Suprapubic skin (tissue), 4 donors: Measurements from ENCODE around the gene CDKN2D. TPM values are rescaled to one million over a fixed set of nuclear protein-coding genes. Genes with fewer than 3 reads are reported as not detected.

Experiments
- DNase-seq, 2 donors: peaks; one replicate each; pipeline ENCODE4 v3.0.0-alpha.2; 2019; ENCODE audit warnings: low spot score in 2 of 2
- H3K27ac ChIP-seq: fragments of 200-600 bp; sonication (generic); one replicate; pipeline ENCODE4 v1.5.1; 2019
- H3K27me3 ChIP-seq: fragments of 200-600 bp; sonication (generic); one replicate; pipeline ENCODE4 v1.5.1; 2019
- H3K36me3 ChIP-seq: fragments of 200-600 bp; sonication (generic); one replicate; pipeline ENCODE4 v1.5.1; 2019
- H3K4me1 ChIP-seq: fragments of 200-600 bp; sonication (generic); one replicate; pipeline ENCODE4 v1.5.1; 2019
- H3K4me3 ChIP-seq: fragments of 200-600 bp; sonication (generic); one replicate; pipeline ENCODE4 v1.5.1; 2019; ENCODE audit warnings: mild to moderate bottlenecking
- H3K9me3 ChIP-seq: fragments of 200-600 bp; sonication (generic); one replicate; pipeline ENCODE4 v1.5.1; 2019
- EP300 ChIP-seq: sonication (generic); formaldehyde crosslinking; IDR thresholded peaks from one replicate; pipeline ENCODE4 v1.6.1; 2017; ENCODE audit warnings: antibody characterized with exemption
- POLR2A ChIP-seq, 2 donors: fragments of 450-650 bp; IDR thresholded peaks; one replicate each; pipeline ENCODE4 v1.6.1; 2017; ENCODE audit warnings: antibody characterized with exemption in 2 of 2, mild to moderate bottlenecking in 2 of 2, moderate library complexity in 2 of 2
- POLR2AphosphoS5 ChIP-seq, 3 donors: sonication (generic); formaldehyde crosslinking; IDR thresholded peaks; one replicate each; pipeline ENCODE4 v1.6.1; 2017; ENCODE audit warnings: antibody characterized with exemption in 3 of 3
- WGBS: methylation state at CpG from one replicate; pipeline ENCODE4 v1.1.5; 2018; 5-methylcytosine and 5-hydroxymethylcytosine counted together
- total RNA-seq, 4 donors: library from RNA; depleted of rRNA; stranded (reverse); fragments of >200 nt; gene quantifications; one replicate each; pipeline ENCODE4 v1.1.0, GENCODE V29; 2016
- TF ChIP-seq, protein P1 (sequence below), 2 donors: fragments of 200-600 bp in 1 of 2; fragments of 450-650 bp in 1 of 2; sonication (generic) in 1 of 2; IDR thresholded peaks; one replicate each; pipeline ENCODE4 v1.5.1; 2016 to 2019; ENCODE audit warnings: antibody characterized with exemption in 2 of 2, mild to moderate bottlenecking in 1 of 2, moderate library complexity in 1 of 2

The CDKN2D gene
- total RNA-seq, 4 donors from 2014 or later, result 8.9 to 11.6 (median 10.3) TPM

DNA sequence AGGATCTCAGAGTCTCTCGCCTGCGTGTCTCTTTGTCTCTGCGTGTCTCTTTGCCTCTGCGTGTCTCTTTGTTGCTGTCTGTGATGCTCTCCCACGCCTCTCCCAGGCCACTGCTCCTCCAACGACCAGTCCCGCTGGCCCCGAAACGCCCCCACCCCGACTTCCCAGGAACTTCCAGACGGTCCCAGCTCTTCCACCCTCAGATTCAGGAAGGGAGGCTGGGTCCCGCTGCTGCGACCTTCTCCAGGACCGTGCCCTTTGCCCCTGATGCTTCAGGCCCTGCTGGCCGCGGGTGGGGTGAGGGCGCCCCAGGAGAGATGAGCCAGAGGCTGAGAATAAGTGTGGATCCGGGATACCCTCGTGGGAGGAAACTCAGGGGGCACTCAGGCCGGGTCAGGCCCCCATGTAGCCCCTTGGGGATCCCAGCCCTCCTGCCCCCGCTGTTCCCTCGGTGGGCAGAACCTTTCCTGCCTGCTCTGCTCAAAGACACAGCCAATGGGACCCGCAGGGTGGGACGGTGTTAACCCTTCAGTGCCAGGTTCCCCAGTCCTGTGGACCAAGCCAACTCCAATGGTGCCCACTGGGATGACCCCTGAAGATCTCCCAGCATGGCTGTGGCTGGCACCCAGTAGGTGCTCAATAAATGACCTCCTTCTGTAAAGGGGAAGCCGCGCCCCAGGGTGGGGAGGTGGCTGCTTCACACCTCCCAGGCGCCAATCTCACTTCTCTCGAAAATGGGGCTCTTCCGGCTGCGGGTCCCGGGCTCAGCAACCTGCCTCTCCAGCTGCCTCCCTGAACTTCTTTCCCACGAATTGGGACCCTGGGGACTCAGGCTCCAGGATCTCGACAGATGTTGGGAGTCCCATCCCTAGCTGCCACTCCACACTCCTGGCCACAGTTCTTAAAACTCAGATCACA is 50.1 kb downstream of the CDKN2D start:
- TF ChIP-seq, protein P1, sequence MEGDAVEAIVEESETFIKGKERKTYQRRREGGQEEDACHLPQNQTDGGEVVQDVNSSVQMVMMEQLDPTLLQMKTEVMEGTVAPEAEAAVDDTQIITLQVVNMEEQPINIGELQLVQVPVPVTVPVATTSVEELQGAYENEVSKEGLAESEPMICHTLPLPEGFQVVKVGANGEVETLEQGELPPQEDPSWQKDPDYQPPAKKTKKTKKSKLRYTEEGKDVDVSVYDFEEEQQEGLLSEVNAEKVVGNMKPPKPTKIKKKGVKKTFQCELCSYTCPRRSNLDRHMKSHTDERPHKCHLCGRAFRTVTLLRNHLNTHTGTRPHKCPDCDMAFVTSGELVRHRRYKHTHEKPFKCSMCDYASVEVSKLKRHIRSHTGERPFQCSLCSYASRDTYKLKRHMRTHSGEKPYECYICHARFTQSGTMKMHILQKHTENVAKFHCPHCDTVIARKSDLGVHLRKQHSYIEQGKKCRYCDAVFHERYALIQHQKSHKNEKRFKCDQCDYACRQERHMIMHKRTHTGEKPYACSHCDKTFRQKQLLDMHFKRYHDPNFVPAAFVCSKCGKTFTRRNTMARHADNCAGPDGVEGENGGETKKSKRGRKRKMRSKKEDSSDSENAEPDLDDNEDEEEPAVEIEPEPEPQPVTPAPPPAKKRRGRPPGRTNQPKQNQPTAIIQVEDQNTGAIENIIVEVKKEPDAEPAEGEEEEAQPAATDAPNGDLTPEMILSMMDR (IDR thresholded peaks at IDR 0.05), result no peak
- TF ChIP-seq POLR2A (IDR thresholded peaks at IDR 0.05) (no peak), EP300 (no peak), POLR2AphosphoS5 (IDR thresholded peaks at IDR 0.05) (no peak)
- Histone ChIP-seq H3K4me1 (peaks cover 57% of the 10 kb centered on the region), H3K9me3 (no peaks in the 10 kb centered on the region), H3K4me3 (peak overlapping the region; percentile 58), H3K27ac (peak overlapping the region; percentile 78), H3K27me3 (peaks cover 58% of the 10 kb centered on the region), H3K36me3 (peaks cover 11% of the 10 kb centered on the region)
- 14% methylated on average over 18 of the region's 33 CpGs for WGBS
- no peak for DNase-seq

- peaks cover 66% of the 10 kb centered on the region for H3K27me3 ChIP-seq
- H3K4me1 ChIP-seq, result peaks cover 57% of the 10 kb centered on the region
- TF ChIP-seq POLR2AphosphoS5 (IDR thresholded peaks at IDR 0.05) (no peak), POLR2A (IDR thresholded peaks at IDR 0.05) (no peak), EP300 (no peak)
- TF ChIP-seq, protein P1 (IDR thresholded peaks at IDR 0.05), result no peak
- peaks cover 13% of the 10 kb centered on the region for H3K36me3 ChIP-seq
- H3K9me3 ChIP-seq, result no peaks in the 10 kb centered on the region
- peak overlapping the region; percentile 58 for H3K4me3 ChIP-seq
- DNase-seq, result no peak
- H3K27ac ChIP-seq, result peak overlapping the region; percentile 78
- WGBS, result 3% methylated on average over 13 of the region's 27 CpGs
Observed at GRCh38 chr19:10517760-10518443, 50.9 kb downstream of the CDKN2D start.

GRCh38 chr19:10517361-10517759 is 51.4 kb downstream of the CDKN2D start, which contains the start of gene S1PR5:
TSS of gene S1PR5 (minus strand) at chr19:10517447. CDS start at chr19:10515011, 2,436 bp downstream.
- DNase-seq, result no peak
- Histone ChIP-seq H3K4me1 (peaks cover 56% of the 10 kb centered on the region), H3K9me3 (no peaks in the 10 kb centered on the region), H3K27ac (peak within 1 kb of the TSS; percentile 78), H3K36me3 (peaks cover 13% of the 10 kb centered on the region), H3K4me3 (peak within 1 kb of the TSS; percentile 58), H3K27me3 (peaks cover 67% of the 10 kb centered on the region)
- WGBS, result no CpG with 5 or more reads among the region's 39 CpGs
- TF ChIP-seq, protein P1 (IDR thresholded peaks at IDR 0.05), result no peak
- no peak for TF ChIP-seq EP300
- TF ChIP-seq POLR2AphosphoS5 (IDR thresholded peaks at IDR 0.05), result no peak
- TF ChIP-seq POLR2A (IDR thresholded peaks at IDR 0.05), result no peak

GRCh38 chr19:10516671-10517286 is 52.0 kb downstream of the CDKN2D start:
- H3K27ac ChIP-seq, result peak overlapping the region; percentile 78

More at GRCh38 chr19:10516671-10517286, 52.0 kb downstream of the CDKN2D start:
- Histone ChIP-seq H3K4me1 (peaks cover 52% of the 10 kb centered on the region), H3K36me3 (peaks cover 13% of the 10 kb centered on the region), H3K4me3 (peak overlapping the region; percentile 58), H3K9me3 (no peaks in the 10 kb centered on the region), H3K27me3 (peaks cover 64% of the 10 kb centered on the region)
- DNase-seq, result no peak
- WGBS, result 38% methylated on average over 9 of the region's 10 CpGs
- no peak for TF ChIP-seq EP300
- TF ChIP-seq POLR2AphosphoS5 (IDR thresholded peaks at IDR 0.05), result no peak
- TF ChIP-seq POLR2A (IDR thresholded peaks at IDR 0.05), result no peak
- TF ChIP-seq, protein P1 (IDR thresholded peaks at IDR 0.05), result no peak

Other genes with a start within 250 kb of the CDKN2D start
- gene RAVER1, start 235.4 kb downstream of the CDKN2D start, total RNA-seq, result 10 to 100 TPM; 18.4 to 27.8 (median 24.8) TPM
- gene ICAM3, start 229.4 kb downstream of the CDKN2D start, total RNA-seq, result 1 to 10 TPM; 3.1 to 4.5 (median 3.8) TPM
- 100 to 1,000 TPM in 2 of 4 donors, 10 to 100 TPM in 2; 80.4 to 200 (median 124) TPM for gene TYK2, start 188.4 kb downstream of the CDKN2D start, total RNA-seq
- 100 to 1,000 TPM in 3 of 4 donors, 10 to 100 TPM in 1; 91.7 to 178 (median 109) TPM for gene CDC37, start 165.4 kb downstream of the CDKN2D start, total RNA-seq
- 1 to 10 TPM; 3.7 to 7.9 (median 5.6) TPM for gene PDE4A, start 148.4 kb downstream of the CDKN2D start, total RNA-seq
- gene KEAP1, start 65.6 kb downstream of the CDKN2D start, total RNA-seq, result 10 to 100 TPM; 44.3 to 75.8 (median 69.9) TPM
- 10 to 100 TPM; 19.2 to 63.8 (median 26.8) TPM for gene S1PR5, start 51.5 kb downstream of the CDKN2D start, total RNA-seq
- gene ATG4D, start 25.1 kb downstream of the CDKN2D start, total RNA-seq, result 10 to 100 TPM; 52.2 to 80.8 (median 63.6) TPM
- gene KRI1, start 3.0 kb downstream of the CDKN2D start, total RNA-seq, result 10 to 100 TPM; 19.1 to 46.9 (median 24.5) TPM
- gene AP1M2, start 18.3 kb upstream of the CDKN2D start, total RNA-seq, result 10 to 100 TPM; 28.9 to 65.9 (median 59.1) TPM
- 100 to 1,000 TPM in 1 of 4 donors, 10 to 100 TPM in 3; 59.1 to 108 (median 94.5) TPM for gene SLC44A2, start 56.6 kb upstream of the CDKN2D start, total RNA-seq
- 100 to 1,000 TPM; 114 to 280 (median 132) TPM for gene ILF3, start 85.4 kb upstream of the CDKN2D start, total RNA-seq
- gene QTRT1, start 132.5 kb upstream of the CDKN2D start, total RNA-seq, result 10 to 100 TPM; 34.4 to 57.2 (median 40.2) TPM
- 100 to 1,000 TPM; 135 to 322 (median 173) TPM for gene DNM2, start 149.1 kb upstream of the CDKN2D start, total RNA-seq